ENCODE data around the gene SLC25A19. TPM values are rescaled to one million over a fixed set of nuclear protein-coding genes. Genes with fewer than 3 reads are reported as not detected.

Gene SLC25A19
- total and polyA plus RNA-seq, 2 of the 8 experiments (the other 6 are each of a cell fraction or from before 2014, with no cell fraction given): 28.6 to 32.6 TPM

DNA sequence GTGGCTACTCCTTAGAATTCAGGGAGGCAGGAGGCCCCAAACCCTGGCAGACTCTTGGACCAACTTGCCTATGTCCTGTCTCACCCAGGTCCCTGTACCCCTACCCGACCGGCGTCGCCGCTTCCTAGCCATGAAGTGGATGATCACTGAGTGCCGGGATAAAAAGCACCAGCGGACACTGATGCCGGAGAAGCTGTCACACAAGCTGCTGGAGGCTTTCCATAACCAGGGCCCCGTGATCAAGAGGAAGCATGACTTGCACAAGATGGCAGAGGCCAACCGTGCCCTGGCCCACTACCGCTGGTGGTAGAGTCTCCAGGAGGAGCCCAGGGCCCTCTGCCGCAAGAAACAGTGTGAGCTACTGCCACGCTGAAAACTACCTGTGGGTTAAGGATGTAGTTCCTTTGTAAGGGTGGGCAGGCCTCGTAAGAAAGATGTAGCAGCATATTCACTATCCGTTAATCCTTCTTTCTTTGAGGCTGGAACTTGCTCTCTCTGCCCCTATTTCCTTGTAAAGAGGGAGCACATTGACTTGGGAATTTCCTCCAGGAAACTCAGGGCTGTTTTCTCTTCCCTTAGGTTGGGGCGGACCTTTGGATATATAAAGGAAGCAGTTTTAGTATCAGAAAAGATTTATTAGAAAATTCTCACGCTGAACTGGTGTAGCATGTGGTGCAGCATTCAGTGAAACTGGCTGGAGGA is 23.5 kb downstream of the SLC25A19 start (continued):
- TF ChIP-seq MAFK (IDR thresholded peaks at IDR 0.05; ENCODE audit: low read depth, low read length) (no peak), GTF2F1 (IDR thresholded peaks at IDR 0.05; ENCODE audit: borderline replicate concordance, low read depth, low read length) (no peak), SP1 (IDR thresholded peaks at IDR 0.05; ENCODE audit: low read depth, low read length) (no peak), TAF7 (optimal IDR thresholded peaks at IDR 0.05; ENCODE audit: borderline replicate concordance, low read depth, low read length) (no peak), EZH2 (IDR thresholded peaks at IDR 0.05; ENCODE audit: low read depth, low read length, severe bottlenecking) (no peak)
